HG03095 (cell line): ENCODE measurements around the gene FAM217A.
"Not testable (repeated sequence)": the region's sequence is repeated elsewhere in the genome, so short reads cannot be mapped to it uniquely, and the experiment has no call there.

Source experiments
- ATAC-seq: cut with Tn5 transposase; IDR thresholded peaks from one replicate; pipeline ENCODE4 v1.9.1; 2021; ENCODE audit warnings: moderate library complexity; ENCODE audit not compliant: unreplicated experiment

Gene FAM217A, protein sequence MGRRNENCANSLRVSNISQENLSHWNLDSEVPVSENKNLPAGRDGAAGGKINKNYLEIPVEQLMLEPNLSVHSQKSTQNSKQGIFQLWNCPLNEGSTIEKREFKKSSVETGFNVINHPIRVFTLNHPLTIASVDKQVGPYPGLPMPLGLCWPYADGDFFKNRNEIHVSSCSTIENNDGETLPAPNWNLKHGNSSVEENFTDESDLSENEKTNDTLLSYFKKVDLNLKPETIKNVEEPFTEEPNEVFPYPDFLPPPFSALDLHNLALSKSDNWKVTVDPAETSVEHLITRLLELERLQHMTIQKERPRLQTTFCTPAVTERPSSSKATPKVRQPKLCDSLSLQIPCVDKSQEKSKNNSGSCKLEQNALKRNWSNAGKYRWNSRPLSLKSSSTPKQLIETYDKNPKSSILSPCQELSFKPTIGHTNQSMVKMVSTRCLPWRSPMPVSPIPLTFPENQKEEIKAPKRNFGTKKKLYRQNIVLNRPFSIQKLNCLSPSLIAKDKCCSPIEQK

GRCh38 chr6:4078691-4079471, at the start of gene FAM217A:
TSS of gene FAM217A (minus strand) at chr6:4079137. CDS start at chr6:4077414, 1,723 bp downstream.
- ATAC-seq = no peak

DNA sequence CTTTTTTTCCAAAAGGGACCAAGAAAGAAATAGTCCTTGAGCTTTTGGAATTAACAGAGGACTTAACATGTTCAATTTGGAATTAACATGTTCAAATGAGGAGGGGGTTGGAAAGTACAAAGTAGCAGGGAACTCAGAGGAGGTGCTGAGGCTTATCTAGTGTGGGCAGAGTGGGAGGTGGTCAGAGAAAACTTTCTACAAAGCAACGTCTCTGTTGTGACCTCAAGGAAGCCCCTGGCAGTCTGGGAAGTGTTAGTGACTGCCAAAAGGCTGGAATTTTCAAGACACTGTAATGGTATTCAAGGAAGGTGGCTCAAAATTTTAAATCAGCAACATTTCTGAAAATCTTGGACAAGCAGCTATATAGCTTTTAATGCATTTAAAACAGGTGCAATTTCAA, 49.1 kb upstream of the FAM217A start:
- ATAC-seq = no peak

DNA sequence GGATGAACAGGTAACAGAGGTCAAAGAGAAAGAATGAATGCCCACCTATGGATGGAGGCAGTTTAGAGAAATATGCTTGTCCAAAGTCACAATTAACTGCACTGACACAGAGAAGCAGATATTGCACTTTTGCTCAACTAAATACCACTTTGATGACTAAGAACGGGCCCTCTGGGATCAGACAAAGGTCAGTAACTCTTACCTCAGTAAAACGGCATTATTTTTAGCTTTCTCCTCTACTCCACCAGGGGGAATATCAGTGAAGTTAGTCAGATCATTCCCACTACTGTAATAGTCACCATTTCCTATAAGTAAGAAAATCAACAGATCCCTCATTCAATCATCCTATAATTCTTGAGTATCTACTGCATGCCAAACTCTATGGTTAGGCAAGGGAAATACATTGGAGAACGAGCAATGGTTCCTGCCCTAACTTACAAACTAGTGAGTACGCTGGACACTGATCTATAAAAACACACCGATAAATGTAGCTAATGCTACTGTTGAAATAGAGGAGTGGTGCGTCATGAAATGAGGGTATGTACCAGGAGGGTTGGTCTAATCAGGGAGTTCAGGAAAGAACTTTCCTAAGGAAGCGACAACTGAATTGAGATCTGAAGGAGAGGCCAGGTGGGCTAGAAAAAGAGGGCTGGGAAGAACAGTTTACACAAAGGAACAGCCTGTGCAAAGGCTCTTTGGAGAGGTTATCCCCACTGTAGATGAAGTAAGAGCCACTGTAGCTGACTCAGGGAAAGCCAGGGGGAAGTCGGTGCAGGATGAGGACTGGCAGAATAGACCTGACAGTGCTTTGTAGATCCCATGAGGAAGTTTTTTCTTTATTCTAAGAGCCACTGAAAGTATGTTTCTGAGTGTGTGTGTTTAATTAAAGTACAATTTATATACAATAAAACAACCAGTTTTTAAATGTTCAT, 47.3 kb upstream of the FAM217A start:
- ATAC-seq = no peak

- no peak for ATAC-seq
Observed at GRCh38 chr6:4125500-4125899, 46.6 kb upstream of the FAM217A start.

GRCh38 chr6:4124351-4124750, 45.4 kb upstream of the FAM217A start:
- ATAC-seq = no peak

DNA sequence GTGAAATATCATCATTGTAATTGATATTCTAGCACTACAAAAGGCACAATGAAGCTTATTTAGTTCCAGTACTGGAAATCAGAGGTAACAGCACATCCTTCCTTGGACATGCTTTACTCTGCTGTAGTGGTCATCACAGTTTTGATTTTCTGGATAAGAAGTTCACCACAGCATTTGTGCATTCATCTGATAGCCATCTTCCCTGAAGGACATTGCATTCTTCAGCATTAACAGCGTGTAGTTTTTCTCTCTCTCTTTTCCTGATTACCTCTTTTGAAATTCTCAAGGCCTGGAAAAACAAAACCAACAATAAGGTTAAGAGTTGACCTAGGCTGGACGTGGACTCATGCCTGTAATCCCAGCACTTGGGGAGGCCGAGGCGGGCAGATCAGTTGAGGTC, 36.8 kb upstream of the FAM217A start:
- ATAC-seq = no peak

DNA sequence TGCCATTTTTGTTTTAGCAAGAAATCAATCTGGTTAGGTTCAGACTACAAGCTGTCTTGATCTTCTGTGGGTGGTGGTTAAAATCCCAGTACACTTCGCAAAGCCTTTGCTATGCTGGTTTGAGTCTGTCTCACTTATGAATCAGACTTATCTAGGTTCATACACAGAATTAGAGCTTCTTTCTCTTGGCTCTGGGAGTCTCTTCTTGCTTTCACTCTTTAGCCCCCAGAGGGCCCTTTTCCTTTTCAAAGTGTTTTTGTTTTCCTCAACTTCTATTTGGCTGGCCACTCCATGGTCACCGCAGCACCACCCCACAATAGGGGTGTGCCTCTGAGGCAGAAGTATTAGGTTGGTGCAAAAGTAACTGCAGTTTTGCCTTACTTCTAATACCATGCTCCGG, 35.2 kb upstream of the FAM217A start:
- ATAC-seq = no peak

- ATAC-seq = no peak
Observed at GRCh38 chr6:4113649-4114048, 34.7 kb upstream of the FAM217A start.

- ATAC-seq = no peak
Observed at GRCh38 chr6:4112366-4112765, 33.4 kb upstream of the FAM217A start.

DNA sequence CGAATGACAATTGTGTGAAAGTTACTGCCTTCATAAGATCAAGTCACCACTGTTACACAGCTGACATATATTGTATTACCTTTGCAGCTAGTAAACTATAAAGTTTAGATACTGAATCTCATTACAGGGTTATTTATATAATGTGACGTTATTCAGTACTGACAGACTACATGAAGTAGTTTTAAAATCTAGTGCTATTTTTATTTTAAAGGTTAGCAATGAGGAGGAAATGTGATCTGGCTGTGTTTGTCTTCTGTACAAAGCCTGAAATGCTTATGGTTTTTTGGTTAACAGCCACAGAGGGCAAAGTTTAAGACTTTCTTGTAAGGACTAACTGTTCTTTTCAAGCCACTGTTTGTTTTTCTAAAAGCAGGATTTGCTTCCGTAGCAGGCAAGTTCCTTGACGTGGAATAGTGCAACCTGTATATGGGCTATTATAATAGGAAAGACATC, 30.5 kb upstream of the FAM217A start:
- not testable (repeated sequence) for ATAC-seq

DNA sequence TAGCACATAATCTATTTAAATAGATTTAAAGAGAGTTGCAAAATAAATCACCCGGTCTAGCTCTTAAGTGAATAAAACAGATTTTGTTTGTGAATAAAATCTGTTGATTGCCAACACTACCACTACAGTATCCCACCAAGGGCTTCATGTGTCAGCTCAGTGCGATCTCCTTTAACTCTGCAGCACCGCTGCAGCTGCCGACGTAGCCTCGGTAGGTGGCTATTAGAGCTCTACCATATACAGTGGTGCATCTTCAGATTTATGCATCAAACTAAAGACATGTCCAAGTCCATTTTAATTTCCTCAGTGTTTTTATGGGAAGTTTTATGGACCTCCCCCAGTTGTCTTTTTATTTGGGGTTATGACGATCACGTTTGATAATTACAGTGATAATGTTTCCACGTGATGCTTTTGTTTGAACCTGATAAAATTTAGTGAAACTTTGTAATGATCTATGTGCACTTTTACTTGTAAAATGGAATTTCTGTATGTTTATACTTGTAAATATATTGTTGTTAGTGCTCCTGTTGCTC, 29.7 kb upstream of the FAM217A start:
- no peak for ATAC-seq

- ATAC-seq = no peak
Observed at GRCh38 chr6:4107873-4108272, 28.9 kb upstream of the FAM217A start.

- no peak for ATAC-seq
Observed at GRCh38 chr6:4105980-4106536, 27.1 kb upstream of the FAM217A start.

- no peak for ATAC-seq
Observed at GRCh38 chr6:4103929-4104328, 25.0 kb upstream of the FAM217A start.

GRCh38 chr6:4102687-4103244, 23.8 kb upstream of the FAM217A start:
- no peak for ATAC-seq

DNA sequence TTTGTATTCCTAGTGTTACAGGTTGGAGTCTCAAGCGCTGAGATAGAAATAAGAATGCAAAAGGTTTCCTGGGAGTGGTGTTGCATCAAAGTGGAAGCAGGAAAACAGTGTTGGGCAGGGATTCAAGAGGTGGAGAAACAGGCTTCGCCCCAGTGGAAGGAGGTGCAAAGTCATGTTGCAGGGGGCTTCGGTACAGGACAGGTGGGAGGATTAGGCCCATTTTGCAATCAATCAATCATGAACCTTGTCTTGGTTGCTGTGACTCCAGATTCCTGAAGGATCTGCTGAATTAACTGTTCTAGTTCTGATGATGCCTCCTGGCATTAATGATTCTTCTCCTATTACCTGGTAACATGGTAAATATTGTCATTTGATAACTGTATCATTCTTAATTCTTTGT, 22.4 kb upstream of the FAM217A start:
- ATAC-seq = no peak

- ATAC-seq = no peak
Observed at GRCh38 chr6:4100655-4101054, 21.7 kb upstream of the FAM217A start.

DNA sequence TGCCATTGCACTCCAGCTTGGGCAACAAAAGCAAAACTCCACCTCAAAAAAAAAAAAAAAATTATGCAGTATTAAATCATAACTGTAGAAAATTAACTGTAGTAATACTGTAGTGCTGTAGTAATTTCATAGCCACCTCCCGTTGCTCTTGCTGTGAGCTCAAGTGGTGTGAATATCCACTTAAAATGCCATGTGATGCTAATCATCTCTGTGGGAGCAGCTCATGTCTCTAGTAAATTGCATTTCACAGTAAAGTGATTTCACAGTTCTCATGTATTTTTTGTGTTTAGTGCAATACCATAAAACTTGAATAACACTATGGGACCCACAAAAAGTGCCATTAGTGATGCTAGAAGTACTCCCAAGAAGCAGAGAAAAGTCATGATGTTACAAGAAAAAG, 14.4 kb upstream of the FAM217A start:
- no peak for ATAC-seq

DNA sequence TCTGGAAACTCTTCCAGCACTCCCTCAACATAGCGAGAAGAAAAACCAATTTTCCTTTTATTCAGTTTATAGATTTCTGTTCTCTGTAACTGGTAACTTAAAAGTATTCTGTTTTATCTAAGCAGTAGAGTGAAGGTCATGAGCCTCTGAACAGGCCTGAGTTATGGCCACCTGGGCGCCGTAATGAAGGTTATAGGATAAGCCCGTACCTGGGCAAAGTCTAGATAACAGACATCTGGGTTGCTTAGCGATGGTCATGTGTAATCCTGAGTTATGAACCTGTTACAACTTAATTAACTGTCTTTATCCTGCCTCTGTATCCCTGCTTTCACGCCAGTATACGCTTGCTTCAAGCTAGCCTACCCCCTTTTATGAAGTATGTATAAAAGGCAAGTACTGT, 13.0 kb upstream of the FAM217A start:
- no peak for ATAC-seq

GRCh38 chr6:4090043-4090442, 11.1 kb upstream of the FAM217A start:
- not testable (repeated sequence) for ATAC-seq
